GM03348 (cell line): ENCODE data around the gene AFAP1.

ENCODE experiments used
- DNase-seq: peaks from one replicate; pipeline ENCODE4 v3.0.0; 2012; ENCODE audit warnings: low spot score

Gene AFAP1

DNA sequence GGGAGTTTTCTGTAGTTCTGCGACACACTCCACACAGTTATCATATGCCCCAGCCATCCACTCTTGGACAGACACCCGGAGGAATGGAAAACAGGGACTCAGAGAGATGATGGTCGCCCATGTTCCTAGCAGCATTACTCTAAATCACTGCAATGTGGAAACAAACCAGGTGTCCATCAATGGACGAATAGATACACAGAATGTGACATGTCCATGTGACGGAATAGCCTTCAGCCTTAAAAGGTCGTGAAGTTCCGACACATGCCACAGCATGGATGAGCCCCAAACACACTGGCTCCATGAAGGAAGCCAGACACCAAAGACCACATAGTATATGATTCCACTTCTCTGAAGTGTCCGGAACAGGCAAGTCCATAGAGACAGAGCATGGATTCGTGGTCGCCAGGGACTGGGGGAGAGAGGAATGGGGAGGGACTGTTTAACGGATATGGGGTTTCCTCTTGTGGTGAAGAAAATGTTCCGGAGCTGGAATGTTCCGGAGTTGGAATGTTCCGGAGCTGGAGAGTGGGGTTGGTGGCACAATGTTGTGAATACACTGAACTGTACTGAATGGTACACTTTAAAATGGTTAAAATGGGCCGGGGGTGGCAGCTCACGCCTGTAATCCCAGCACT lies 28.7 kb upstream of the AFAP1 start:
- DNase-seq: no peak

DNA sequence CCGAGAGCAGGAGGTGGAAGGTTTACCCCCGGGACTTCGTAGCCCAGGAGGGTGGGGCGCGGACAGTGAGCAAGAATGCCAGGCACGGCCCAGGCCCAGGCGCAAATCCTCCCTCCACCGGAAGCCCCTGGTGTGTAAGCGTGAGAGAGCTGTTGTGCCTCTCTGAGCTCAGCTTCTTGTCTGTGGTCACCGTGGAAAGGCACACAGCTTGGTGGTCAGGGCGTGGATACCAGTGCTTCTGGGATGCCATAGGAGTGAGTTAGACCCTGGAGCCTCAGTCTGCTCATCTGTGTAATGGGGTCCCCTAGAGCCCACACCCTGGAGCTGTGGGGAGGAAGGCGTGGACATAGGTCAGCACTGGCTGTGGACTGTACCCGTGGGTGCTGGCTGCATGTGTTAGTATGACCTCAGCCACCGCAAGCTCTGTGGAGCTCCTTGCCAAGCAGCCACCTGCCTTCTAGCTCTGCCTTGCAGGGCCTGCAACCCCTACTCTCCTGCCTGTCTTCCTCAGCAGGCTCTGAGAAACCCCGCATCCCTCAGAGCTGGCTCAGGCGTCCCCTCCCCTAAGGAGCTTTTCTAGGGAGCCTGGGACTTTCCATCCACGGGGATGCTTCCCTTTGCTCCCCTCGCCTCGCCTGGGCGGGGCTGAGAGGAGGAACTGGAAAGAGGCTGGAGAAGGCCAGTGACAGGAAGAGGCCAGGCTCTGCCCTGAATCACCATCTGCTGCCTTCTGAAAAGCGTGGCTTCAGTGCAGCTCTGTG lies 28.0 kb upstream of the AFAP1 start:
- DNase-seq: no peak

DNA sequence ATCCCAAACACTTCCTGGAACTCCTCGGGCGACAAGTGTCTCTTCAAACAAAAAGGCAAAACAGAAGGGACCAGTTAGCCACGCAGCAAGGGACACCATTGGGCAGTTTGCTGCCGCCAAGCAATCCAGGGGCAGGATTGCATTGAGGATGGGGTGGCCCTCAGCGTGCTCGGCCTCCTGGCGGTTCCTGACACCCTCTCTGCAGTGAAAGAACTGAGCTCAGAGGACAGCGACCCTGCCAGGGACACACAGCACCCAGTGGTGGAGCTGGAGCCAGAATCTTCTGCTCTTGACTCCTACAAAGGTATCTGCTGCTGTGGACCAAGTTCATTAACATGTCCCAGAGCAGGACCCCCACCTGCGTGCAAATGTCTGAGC lies 27.4 kb upstream of the AFAP1 start:
- no peak for DNase-seq

DNA sequence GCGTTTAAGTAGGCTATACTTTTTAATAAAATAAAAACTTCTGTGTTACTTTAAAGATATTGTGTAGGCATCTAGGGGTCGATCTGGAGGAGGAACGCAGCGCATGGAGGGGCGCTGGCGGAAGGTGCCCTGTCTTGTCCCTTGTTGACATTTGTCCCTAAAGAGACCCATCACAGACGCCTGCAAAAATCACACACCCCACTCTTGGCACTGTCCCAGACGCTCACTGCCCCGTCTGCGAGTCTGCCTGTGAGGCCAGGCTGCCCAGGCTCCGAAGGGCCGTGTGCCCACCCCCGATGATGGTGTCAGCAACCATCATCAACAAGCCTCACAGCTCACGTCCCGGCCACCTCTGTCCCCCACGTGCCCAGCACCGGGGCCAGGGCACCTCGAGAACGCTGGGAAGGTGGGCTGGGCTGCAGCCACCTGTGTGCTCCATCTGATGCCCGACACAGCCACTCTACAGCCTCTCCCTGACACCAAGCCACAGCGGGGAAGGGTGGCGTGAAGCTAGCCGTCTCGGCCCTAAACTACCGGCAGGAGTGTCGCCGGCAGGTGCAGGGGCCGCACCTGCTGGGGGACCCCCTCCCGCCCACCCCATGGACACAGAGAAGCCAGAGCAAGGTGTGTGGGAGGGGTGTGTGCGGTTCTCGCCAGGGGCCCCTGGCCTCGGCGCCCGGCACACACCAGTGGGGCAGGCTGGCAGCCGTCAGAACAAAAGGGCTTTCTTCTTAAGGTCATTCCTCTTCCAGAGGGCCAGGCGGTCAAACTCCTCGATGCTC lies 26.8 kb upstream of the AFAP1 start:
- DNase-seq: no peak

DNA sequence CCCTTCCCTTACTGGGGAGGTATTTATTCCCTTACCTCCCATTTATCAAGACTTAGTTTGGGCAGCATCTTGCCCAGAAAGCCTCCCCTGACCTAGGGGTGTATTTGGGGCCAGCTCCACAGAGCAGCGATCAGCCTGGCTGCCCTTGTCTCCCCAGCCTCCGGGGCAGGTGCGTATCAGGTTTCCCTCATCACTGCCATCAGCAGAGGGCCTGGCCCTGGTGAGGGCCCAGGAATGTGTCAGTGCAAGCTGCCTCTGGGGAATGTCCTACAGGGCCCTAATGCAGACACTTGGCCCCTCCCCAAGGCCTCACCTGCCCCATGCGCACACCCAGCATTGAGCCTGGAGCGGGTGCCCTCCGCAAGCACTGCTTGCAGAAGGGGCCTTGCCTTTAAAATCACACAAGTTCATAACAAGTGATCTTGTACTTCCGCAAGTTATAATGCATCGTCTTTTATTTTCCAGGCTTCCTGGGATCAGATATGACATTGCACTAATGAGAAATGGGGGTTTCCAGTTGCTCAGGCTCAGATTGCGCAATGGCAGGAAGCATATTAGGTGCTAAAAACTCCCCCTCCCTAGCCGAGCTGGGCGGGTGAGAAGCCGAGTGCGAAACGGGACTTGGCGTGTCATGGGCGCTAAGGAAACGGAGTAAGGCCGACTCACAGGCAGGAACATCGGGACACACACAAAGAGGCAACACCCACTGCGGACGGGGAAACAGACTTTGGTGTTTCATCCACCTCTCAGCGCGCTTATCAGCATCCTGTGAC lies 25.4 kb upstream of the AFAP1 start:
- no peak for DNase-seq

DNA sequence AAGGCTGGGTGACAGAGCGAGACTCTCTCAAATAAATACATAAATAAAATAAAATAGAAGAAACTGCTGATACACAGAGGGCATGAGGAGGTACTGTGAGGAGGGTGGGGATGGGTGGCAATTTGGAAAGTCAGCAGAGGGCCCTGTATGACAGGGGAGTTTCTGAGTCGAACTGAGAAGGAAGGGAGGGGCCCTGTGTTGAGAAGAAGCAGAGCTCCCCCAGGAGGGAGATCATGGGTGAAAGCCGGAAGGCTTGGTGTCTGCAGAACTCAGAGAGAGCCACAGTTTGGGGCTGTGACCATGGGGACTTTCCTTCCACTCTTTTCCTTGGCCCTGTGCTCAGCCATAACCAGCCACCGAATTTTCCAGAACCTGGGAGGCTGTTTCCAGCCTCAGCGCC lies 24.8 kb upstream of the AFAP1 start:
- DNase-seq: no peak

DNA sequence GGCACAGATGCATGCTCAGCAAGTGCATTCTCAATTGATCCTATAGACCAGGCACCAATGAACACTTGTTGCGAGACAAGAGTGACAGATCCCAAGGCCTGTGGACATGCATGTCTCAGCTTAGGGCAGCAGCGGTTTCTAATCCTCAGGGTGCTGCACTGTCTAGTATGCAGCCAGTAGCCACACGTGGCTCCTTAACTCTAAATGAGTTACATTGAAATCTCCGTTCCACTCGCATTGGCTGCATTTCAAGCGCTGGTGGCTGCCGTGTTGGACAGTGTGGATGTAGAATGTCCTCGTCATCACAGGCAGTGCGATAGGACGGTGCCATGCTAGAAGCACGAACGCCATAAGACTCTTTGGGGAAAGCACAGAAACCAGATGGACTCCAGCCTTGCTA lies 24.0 kb upstream of the AFAP1 start:
- no peak for DNase-seq

DNA sequence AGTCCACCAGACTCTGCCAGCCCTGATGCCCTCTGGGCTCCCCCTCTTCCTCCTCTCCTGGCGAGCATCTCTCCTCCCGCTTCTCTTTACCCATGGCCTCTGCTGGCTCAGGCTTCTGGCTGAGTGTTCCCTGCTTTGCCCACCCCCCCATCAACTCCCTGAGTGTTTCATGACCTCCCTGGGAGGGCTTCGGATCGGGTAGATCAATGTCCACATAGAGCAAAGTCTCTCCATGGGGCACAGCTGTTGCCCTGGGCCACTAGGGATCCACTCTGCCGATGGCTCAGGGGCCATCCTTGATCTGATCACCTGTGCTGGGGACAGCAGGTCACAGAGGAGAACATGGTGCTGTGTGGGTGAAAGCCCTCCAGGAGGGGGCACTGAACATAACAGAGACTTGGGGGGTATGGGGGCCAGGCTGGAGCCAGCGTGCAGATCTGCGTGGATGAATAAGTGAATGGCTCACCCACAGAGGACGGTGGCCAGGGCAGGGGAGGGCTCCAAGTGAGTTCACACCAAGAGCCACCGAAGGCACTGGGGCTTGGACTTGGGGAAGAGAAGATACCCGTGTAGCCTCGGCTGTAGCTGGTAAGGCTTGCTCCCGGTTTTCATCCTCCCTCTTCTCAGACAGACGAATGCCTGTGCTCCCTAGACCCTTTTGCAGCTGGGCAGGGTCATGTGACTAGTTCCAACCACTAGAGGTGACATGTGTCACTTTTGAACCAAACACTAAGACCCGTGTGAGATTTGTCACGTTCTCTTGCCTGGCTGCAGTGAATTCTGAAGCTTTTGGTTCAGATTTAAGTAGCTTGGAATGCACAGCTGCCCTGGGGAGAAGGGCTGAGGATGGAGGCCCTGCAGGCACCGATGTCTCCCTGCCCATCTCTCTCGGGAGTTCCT lies 23.2 kb upstream of the AFAP1 start:
- no peak for DNase-seq

DNA sequence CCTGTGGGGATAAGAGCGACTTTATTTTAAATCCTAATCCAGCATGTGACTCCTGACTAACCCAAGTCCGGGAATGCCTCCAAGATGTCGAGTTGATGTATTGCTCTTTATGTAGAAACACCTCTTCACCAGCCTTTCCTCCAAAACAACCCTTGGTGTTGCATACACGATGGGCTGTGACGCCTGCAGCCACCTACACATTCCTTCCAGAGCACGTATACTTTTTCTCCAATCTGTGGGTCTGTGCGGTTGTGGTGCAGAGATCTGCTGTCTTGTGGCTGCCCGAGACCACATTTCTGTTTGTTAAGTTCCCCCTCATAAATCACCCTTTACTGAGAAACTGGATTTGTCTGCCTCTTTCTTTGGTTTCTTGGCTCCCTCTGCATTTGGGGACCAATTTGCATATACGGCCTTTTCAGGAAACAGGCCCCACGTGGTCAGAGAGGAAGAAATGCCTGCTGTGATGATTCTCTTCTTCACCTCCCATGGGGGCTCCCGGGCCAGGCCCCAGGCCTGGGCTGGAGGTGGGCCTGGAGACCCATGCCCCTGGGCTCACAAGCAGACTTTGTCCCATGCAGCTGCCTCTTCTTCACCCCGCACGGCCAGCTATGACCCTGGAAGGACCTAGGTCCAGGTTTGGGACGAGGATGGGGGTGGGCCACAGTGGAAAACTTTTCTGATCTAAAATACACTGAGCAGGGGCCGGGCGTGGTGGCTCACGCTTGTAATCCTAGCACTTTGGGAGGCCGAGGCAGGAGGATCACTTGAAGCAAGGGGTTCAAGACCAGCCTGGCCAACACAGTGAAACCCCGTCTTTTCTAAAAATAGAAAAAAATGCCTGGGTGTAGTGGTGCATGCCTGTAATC lies 21.4 kb upstream of the AFAP1 start:
- peak; percentile 90 for DNase-seq

DNA sequence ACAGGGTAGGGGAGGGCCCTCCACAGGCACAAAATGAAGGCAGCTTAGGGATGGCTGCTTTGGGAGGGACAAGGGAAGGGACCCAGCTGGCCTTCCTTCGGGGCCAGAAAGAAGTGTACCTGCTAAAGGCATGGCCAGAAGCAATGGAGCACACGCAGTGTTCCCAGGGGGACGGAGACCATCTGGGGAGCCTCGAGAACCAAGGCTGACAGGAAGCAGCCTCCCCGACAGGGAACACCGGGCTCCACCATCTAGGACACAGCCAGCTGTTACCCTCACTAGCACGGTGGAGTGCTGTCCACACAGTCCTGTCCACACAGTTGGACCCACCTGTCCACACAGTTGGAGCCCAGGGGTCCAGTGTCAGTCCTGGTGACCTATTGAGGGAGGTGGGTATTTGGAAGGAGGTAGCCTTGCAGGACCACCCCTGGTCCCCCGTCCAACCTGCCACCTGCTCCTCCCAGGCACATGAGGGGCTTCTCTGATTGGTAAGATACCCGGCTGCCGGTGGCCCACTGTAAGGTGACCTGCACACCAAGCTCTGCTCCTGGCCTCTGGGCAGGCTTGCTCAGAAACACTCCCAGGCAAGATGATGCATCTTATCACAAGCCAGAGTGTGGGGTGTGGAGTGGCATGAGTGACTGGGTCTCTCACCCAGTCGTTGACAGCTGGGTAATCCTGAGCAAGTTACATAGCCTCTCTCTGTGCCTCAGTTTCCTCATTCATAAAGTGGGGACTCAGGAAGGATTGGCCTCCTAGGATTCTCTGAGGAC lies 20.5 kb upstream of the AFAP1 start:
- no peak for DNase-seq

DNA sequence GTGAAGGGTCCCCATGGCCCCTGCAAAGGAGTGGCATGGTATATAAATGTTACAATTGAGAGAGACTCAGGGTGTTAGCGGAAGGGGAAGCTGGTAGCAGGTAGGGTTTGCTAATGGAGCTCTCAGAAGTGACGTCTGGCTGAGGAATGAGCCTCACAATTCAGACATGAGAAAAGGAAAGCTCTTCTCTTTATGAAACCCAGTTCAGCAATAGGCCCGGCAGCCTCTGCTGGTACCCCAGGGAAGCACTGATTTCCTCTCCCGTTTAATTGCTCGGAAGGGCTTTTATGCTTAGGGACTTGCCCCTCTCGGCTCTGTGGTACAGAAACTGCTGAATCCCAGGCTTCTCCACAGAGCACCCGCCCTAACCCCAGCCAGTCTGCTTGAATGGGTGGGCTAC lies 19.4 kb upstream of the AFAP1 start:
- no peak for DNase-seq

DNA sequence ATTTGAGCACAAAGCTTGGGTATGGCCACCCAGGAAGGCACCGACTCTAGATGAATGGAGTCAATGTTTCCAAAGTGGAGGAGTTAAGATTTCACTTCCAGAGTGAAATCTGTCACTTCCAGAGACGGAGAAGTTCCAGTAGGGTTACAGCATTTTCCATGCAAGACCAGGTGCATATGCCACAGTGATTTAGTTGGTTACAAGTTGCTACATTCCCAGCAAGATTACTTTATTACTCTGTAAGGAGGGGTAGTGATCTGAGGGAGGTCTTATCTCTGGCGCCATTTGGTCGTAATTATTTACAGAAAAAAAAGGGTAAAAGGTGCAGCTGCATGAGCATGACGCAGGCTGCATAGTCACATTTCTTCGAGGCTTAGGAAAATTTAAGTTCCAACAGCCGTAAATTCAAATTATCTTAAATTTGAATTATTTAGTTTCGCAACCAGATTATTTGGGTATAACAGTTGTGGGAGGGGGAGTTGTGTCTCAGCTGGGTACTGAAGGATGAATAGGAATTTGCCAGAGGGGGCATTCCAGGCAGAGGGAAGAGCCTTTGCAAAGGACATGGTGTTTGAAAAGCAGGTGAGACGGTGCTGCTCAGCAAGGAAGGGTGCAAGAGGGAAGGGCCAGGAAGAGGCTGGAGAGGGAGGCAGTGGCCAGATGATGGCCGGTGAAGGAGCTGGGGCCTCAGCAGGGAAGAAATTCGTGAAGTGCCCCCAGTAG lies 17.4 kb upstream of the AFAP1 start:
- no peak for DNase-seq

DNA sequence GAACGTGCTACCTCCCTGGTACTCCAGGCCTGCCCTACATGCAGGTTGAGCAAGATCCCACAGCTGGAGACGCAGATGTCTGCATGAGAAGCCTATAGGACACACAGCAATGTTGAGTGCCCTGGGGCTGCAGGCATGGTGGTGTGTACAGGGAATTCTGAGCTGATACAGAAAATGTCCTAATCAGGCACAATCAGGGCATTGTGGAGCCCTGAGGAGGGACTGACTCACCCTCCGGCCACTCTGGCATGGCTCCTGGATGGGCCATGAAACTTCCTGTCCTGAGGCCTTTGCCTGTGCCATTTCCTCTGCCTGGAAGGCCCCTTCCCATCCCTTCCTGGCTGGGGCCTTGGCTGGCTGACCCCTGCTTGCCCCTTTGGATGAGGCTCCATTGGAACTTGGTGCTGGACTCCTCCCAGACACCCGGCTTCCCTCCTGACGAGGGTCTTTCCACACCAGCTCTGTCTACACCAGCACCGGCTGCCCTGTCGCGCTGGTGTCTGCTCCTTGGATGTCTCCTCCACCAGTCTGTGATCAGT lies 16.7 kb upstream of the AFAP1 start:
- peak; percentile 63 for DNase-seq

DNA sequence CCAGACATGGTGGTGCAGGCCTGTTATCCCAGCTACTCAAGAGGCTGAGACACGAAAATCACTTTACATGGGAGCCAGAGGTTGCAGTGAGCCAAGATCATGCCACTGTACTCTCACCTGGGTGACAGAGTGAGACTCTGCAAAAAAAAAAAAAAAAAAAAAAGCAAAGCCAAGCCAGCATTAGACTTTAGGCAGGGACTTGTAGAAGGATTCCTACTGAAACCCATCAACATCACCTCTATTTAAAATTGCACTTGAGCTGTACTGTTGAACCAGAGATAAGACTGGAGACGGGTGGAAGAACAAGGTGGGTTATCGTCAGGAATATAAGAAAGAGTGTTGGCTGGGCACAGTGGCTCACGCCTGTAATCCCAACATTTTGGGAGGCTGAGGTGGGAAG lies 15.7 kb upstream of the AFAP1 start:
- no peak for DNase-seq

DNA sequence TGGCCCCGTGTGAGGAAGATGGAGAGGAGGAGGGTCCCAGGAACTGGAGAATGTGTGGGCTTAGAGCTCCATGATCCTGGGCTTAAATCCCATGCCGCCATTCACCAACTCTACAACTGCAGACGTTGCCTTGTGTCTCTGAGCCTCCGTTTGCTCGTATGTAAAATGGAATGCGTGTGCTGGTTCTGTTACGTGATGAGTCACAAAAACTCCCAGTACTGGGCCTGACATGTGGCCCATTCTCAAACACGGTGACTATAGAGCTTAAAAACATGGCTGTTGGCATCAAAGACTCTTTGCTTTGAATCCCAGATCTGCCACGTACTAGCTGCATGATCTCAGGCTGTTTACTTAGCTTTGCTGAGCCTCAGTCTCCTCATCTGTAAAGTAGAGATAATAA lies 13.0 kb upstream of the AFAP1 start:
- DNase-seq: no peak

DNA sequence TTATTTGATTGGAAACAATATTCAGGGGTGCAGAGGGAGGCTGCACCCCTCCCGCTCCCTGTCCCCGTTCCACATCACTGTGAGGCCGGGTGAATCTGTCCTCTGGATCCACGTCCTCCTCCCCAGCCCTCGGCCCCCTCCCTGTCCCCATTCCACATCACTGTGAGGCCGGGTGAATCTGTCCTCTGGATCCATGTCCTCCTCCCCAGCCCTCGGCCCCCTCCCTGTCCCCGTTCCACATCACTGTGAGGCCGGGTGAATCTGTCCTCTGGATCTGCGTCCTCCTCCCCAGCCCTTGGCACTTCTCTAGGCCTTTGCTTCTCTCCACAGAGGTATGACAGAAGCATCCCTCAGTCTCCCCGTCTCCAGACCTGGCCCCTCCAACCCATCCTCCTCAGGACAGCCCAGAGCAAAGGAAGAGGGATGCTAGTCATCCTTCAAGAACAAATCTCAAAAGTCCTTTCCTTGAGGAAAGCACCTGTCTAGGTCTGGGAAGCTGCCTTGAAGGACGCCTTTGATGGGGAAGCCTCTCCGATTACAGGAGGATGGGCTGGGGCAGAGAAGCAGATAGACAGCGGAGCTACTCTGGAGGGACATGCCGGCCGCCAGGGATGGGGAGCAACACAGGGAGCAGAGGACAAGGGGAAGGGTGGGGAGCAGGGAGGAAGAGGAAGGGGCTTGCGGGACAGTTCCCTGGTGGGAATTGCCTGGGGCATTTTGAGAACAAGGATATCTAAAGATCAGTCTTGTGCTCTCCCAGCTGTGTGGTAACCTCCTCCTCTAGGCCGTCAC lies 10.8 kb upstream of the AFAP1 start:
- no peak for DNase-seq

DNA sequence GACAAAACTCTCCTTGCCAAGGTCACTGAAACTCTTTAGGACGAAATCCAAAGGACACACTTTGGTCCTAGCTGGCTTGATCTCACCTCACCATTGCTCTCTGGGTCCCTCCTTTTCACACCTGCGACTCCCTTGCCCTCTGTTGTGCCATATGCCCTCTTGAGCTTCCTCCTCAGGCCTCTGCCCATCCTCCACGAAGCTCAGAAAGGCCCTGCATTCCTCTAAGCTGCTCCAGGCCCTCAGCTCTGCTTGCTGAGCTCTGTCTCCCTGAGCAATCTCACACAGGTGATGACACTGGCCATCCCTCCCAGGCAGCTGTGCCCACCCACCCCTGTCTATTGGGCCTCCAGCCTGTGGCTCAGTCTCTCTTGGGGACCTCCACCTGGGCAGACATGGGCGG lies 10.1 kb upstream of the AFAP1 start:
- no peak for DNase-seq

DNA sequence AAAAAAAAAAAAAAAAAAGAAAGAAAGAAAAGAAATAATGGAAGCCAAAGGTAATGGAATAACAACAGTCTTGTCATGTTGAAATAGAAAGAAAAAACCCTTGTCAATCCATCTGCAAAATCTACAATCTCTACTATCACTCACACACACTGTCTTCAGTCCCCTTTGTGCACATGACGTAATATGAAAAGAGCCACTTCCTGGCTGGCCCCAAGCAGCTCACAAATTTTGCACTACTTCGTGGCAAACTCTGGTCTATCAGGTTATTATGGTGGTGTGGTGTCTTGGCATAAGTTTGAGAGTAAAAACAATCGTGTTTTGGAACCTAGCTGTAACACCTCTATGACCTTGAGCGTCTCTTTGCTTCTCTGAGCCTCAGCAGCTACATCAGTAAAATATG lies 8.3 kb upstream of the AFAP1 start:
- no peak for DNase-seq
